Activated CD8-positive, alpha-beta memory T cell treated with anti-CD3 and anti-CD28 coated beads for 24 hours (primary cell): ENCODE results near the gene EVX2.

Experiments used
- DNase-seq: peaks from one replicate; pipeline ENCODE4 v3.0.0-alpha.2; 2020

Gene EVX2

GRCh38 chr2:176095421-176095820, 11.7 kb upstream of the EVX2 start:
- no peak for DNase-seq

GRCh38 chr2:176094349-176094748, 10.6 kb upstream of the EVX2 start:
- no peak for DNase-seq

GRCh38 chr2:176093898-176094249, 10.1 kb upstream of the EVX2 start:
- no peak for DNase-seq

- DNase-seq: no peak
Observed at GRCh38 chr2:176093145-176093897, 9.6 kb upstream of the EVX2 start.

- peak; percentile 58 for DNase-seq
Observed at GRCh38 chr2:176092270-176093144, 8.7 kb upstream of the EVX2 start, which contains the start of gene HOXD13. Gene HOXD13, plus strand, starts transcription at chr2:176092721. Its CDS starts 170 bp downstream, at chr2:176092891.

GRCh38 chr2:176091329-176092258, 7.8 kb upstream of the EVX2 start:
- DNase-seq: peak; percentile 51

GRCh38 chr2:176090862-176091261, 7.1 kb upstream of the EVX2 start:
- no peak for DNase-seq

- DNase-seq: no peak
Observed at GRCh38 chr2:176089843-176090395, 6.2 kb upstream of the EVX2 start.

GRCh38 chr2:176088937-176089842, 5.4 kb upstream of the EVX2 start:
- DNase-seq: no peak

GRCh38 chr2:176088048-176088936, 4.5 kb upstream of the EVX2 start:
- DNase-seq: peak; percentile 63

GRCh38 chr2:176087330-176088047, 3.7 kb upstream of the EVX2 start:
- DNase-seq: no peak

- peak; percentile 52 for DNase-seq
Observed at GRCh38 chr2:176085861-176086771, 2.4 kb upstream of the EVX2 start.

GRCh38 chr2:176085120-176085788, 1.5 kb upstream of the EVX2 start:
- DNase-seq: peak; percentile 55

GRCh38 chr2:176084611-176085119, 903 bp upstream of the EVX2 start:
- DNase-seq: no peak

GRCh38 chr2:176082824-176083751, 674 bp downstream of the EVX2 start:
- DNase-seq: no peak

GRCh38 chr2:176082525-176082823, 1.3 kb downstream of the EVX2 start:
- no peak for DNase-seq
